MCF 10A (cell line): ENCODE data around the gene CAP1. TPM values are rescaled to one million over a fixed set of nuclear protein-coding genes. Genes with fewer than 3 reads are reported as not detected.

Source experiments
- BruUV-seq: library from RNA; stranded (reverse); fragments of 400-500 nt; replicated peaks from 2 replicates; lab custom pipeline; 2021; lab: Mats Ljungman, UMichigan
- CTCF ChIA-PET: fragments of 300-600 bp; sonication (Branson Sonifier 250); formaldehyde crosslinking; extraction: SDS; loops from one replicate; lab custom pipeline; 2021; ENCODE audit warnings: antibody characterized with exemption, inconsistent platforms; lab: Yijun Ruan, JAX
- POLR2A ChIA-PET: fragments of 300-600, 350-650 bp; sonication (Branson Sonifier 250); formaldehyde crosslinking; extraction: SDS; loops from one replicate; lab custom pipeline; 2020; ENCODE audit warnings: antibody characterized with exemption, inconsistent platforms; lab: Yijun Ruan, JAX
- DNase-seq: peaks from one replicate; pipeline ENCODE4 v3.0.0-alpha.2; 2018; ENCODE audit not compliant: unreplicated experiment
- H3K27ac Mint-ChIP-seq: one replicate; pipeline ENCODE4 v1.8.0; 2022; ENCODE audit warnings: mild to moderate bottlenecking, low read depth, mixed read lengths; ENCODE audit not compliant: unreplicated experiment
- H3K27me3 Mint-ChIP-seq: one replicate; pipeline ENCODE4 v1.8.0; 2022; ENCODE audit warnings: mixed read lengths; ENCODE audit not compliant: insufficient read depth, unreplicated experiment
- H3K36me3 Mint-ChIP-seq: one replicate; pipeline ENCODE4 v1.8.0; 2022; ENCODE audit warnings: mild to moderate bottlenecking, moderate library complexity, mixed read lengths; ENCODE audit not compliant: insufficient read depth, unreplicated experiment
- H3K4me1 Mint-ChIP-seq: one replicate; pipeline ENCODE4 v1.8.0; 2022; ENCODE audit warnings: mixed read lengths; ENCODE audit not compliant: insufficient read depth, unreplicated experiment
- H3K4me3 Mint-ChIP-seq: one replicate; pipeline ENCODE4 v1.8.0; 2022; ENCODE audit warnings: mild to moderate bottlenecking, moderate library complexity, mixed read lengths; ENCODE audit not compliant: unreplicated experiment
- H3K9me3 Mint-ChIP-seq: one replicate; pipeline ENCODE4 v1.8.0; 2022; ENCODE audit warnings: mixed read lengths; ENCODE audit not compliant: unreplicated experiment
- CTCF ChIP-seq: fragments of 200-600 bp; IDR thresholded peaks from one replicate; pipeline ENCODE4 v1.8.0; 2022; ENCODE audit warnings: antibody characterized with exemption, mild to moderate bottlenecking; ENCODE audit not compliant: unreplicated experiment
- intact Hi-C: fragments of 100-400 bp; cut with micrococcal nuclease; formaldehyde crosslinking; loops from 2 replicates; pipeline ENCODE4 v1.14.1; 2022
- total RNA-seq: library from RNA; stranded (reverse); gene quantifications from 2 replicates; pipeline ENCODE4 v1.2.3, GENCODE V29; 2022

Gene CAP1
- total RNA-seq, 1 experiment from 2014 or later, result 297 TPM

DNA sequence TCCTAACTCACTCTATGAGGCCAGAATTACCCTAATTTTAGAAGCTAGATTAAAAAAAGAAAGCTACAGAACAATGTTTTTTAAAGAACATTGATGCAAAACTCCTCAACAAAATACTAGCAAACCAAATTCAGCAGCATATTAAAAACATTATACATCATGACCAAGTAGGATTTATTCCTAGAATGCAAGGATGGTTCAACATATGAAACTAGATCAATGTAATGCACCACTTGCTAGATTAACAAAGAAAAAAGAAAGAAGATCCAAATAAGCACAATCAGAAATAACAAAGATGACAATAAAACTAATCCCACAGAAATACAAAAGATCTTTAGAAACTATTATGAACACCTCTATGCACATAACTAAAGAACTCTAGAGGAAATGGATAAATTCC is 69.9 kb downstream of the CAP1 start:
- TF ChIP-seq CTCF, result no peak
- no peak for DNase-seq
- Mint-ChIP-seq H3K4me1 (no peaks in the 10 kb centered on the region), H3K27ac (no peak overlapping the region), H3K9me3 (peaks cover 7% of the 10 kb centered on the region), H3K27me3 (peaks cover 38% of the 10 kb centered on the region), H3K4me3 (no peak overlapping the region), H3K36me3 (no peaks in the 10 kb centered on the region)
- CTCF ChIA-PET, result no interaction called here
- BruUV-seq, result no TSS peak
- intact Hi-C loops, result no loop called here
- POLR2A ChIA-PET, result no interaction called here

DNA sequence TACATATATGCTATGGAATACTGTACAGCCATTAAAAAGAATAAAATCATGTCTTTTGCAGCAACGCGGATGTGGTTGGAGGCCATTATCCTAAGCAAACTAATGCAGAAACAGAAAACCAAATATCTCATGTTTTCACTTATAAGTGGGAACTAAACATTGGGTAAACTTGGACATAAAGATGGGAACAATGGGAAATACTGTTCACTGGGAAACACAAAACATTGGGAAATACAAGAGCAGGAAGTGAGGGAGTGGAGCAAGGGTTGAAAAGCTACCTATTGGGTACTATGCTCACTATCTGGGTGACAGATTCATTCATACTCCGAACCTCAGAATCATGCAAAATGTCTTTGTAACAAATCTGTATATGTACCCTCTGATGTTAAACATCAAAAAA is 73.9 kb downstream of the CAP1 start:
- POLR2A ChIA-PET, result interaction anchor here (0.9 kb wide), 1 partner anchor 17 kb away, joined by 3 read pairs; the partner anchor contains the start of gene PPT1
- BruUV-seq, result no TSS peak
- Mint-ChIP-seq H3K4me3 (no peak overlapping the region), H3K4me1 (no peaks in the 10 kb centered on the region), H3K9me3 (peaks cover 7% of the 10 kb centered on the region), H3K27me3 (peaks cover 73% of the 10 kb centered on the region), H3K36me3 (no peaks in the 10 kb centered on the region), H3K27ac (no peak overlapping the region)
- intact Hi-C loops, result no loop called here
- no peak for TF ChIP-seq CTCF
- CTCF ChIA-PET, result no interaction called here
- DNase-seq, result no peak

- no peak overlapping the region for H3K4me3 Mint-ChIP-seq
- H3K4me1 Mint-ChIP-seq, result no peaks in the 10 kb centered on the region
- intact Hi-C loops, result no loop called here
- BruUV-seq, result no TSS peak
- H3K27ac Mint-ChIP-seq, result no peak overlapping the region
- DNase-seq, result no peak
- no peak for TF ChIP-seq CTCF
- ChIA-PET CTCF (interaction anchor here (0.5 to 1.0 kb wide), 2 partner anchors 219 to 273 kb away, joined by 3 read pairs; no protein-coding TSS in a partner anchor), POLR2A (interaction anchor here (0.6 to 0.7 kb wide), 3 partner anchors 128 to 824 kb away, joined by 3 read pairs; no protein-coding TSS in a partner anchor)
- H3K27me3 Mint-ChIP-seq, result peaks cover 55% of the 10 kb centered on the region
- no peaks in the 10 kb centered on the region for H3K9me3 Mint-ChIP-seq
- H3K36me3 Mint-ChIP-seq, result no peaks in the 10 kb centered on the region
These were observed 79.6 kb downstream of the CAP1 start for GRCh38 chr1:40120128-40120527.

Other genes with a start within 250 kb of the CAP1 start
- gene TRIT1, start 157.2 kb upstream of the CAP1 start, total RNA-seq, result 27.4 and 30.6 TPM in 2 replicates
- 0.63 and 1.1 TPM in 2 replicates for gene MYCL, start 138.8 kb upstream of the CAP1 start, total RNA-seq
- gene MFSD2A, start 85.6 kb upstream of the CAP1 start, total RNA-seq, result 49.1 and 52.9 TPM in 2 replicates
- 55.4 and 56.4 TPM in 2 replicates for gene PPT1, start 56.5 kb downstream of the CAP1 start, total RNA-seq
- 8.8 and 11.2 TPM in 2 replicates for gene RLF, start 120.7 kb downstream of the CAP1 start, total RNA-seq
- gene TMCO2, start 207.2 kb downstream of the CAP1 start, total RNA-seq, result not detected in 2 replicates
- 27.8 and 31.3 TPM in 2 replicates for gene ZMPSTE24, start 217.5 kb downstream of the CAP1 start, total RNA-seq